ENCODE measurements around the gene ACOXL.

- no peak for TF ChIP-seq CTCF (IDR thresholded peaks at IDR 0.05)
- TF ChIP-seq POLR2A (IDR thresholded peaks at IDR 0.05) = no peak
These were observed 16.1 kb downstream of the ACOXL start for GRCh38 chr2:110748489-110748867.

Measured in esophagus squamous epithelium (tissue), 4 donors.